GM23248 (cell line): ENCODE data around the gene PGK1.

Source experiments
- EZH2 ChIP-seq: fragments of 200-600 bp; sonication (generic); IDR thresholded peaks from 2 replicates; pipeline ENCODE4 v1.6.1; 2018; ENCODE audit warnings: antibody characterized with exemption, mild to moderate bottlenecking; ENCODE audit not compliant: insufficient read depth, poor library complexity, severe bottlenecking
- EZH2phosphoT487 ChIP-seq: fragments of 200-600 bp; sonication (generic); IDR thresholded peaks from 2 replicates; pipeline ENCODE4 v1.6.1; 2018; ENCODE audit warnings: antibody characterized with exemption, moderate library complexity, mild to moderate bottlenecking, low read depth; ENCODE audit not compliant: insufficient read depth

GRCh38 chrX:78071331-78071730 is 32.7 kb upstream of the PGK1 start:
- no peak for TF ChIP-seq EZH2
- TF ChIP-seq EZH2phosphoT487: no peak
